Memory B cell (primary cell): ENCODE results near the gene VSX1.

ENCODE experiments used
- ATAC-seq: fragments of 150-1000 bp; cut with Tn5 transposase; 2 replicates; pipeline ENCODE4 v1.10.0; 2021; ENCODE audit warnings: low read depth, mild to moderate bottlenecking, moderate library complexity
- DNase-seq, 2 donors: peaks; one replicate each; pipeline ENCODE4 v3.0.0; 2022; ENCODE audit warnings: low spot score in 2 of 2
- H3K27ac Mint-ChIP-seq: one replicate; pipeline ENCODE4 v1.8.0; 2022; ENCODE audit warnings: mild to moderate bottlenecking, moderate library complexity, mixed read lengths
- H3K27me3 Mint-ChIP-seq: one replicate; pipeline ENCODE4 v1.8.0; 2022; ENCODE audit warnings: mixed read lengths
- H3K36me3 Mint-ChIP-seq: one replicate; pipeline ENCODE4 v1.8.0; 2022; ENCODE audit warnings: mild to moderate bottlenecking, mixed read lengths
- H3K4me1 Mint-ChIP-seq: one replicate; pipeline ENCODE4 v1.8.0; 2022; ENCODE audit warnings: mixed read lengths
- H3K4me3 Mint-ChIP-seq: one replicate; pipeline ENCODE4 v1.8.0; 2022; ENCODE audit warnings: mild to moderate bottlenecking, moderate library complexity, mixed read lengths
- H3K9me3 Mint-ChIP-seq: one replicate; pipeline ENCODE4 v1.8.0; 2022; ENCODE audit warnings: mixed read lengths

The VSX1 gene

GRCh38 chr20:25039697-25040437 lies 42.1 kb downstream of the VSX1 start:
- no peak overlapping the region for H3K4me3 Mint-ChIP-seq
- H3K9me3 Mint-ChIP-seq = no peaks in the 10 kb centered on the region
- H3K36me3 Mint-ChIP-seq = peaks cover 2% of the 10 kb centered on the region
- peak overlapping the region; percentile 47 for H3K27ac Mint-ChIP-seq
- H3K4me1 Mint-ChIP-seq = peaks cover 42% of the 10 kb centered on the region
- H3K27me3 Mint-ChIP-seq = no peaks in the 10 kb centered on the region
- DNase-seq (no peak), ATAC-seq (no peak)

- ATAC-seq (no peak), DNase-seq (no peak)
- H3K27ac Mint-ChIP-seq = peak overlapping the region; percentile 67
- peaks cover 42% of the 10 kb centered on the region for H3K4me1 Mint-ChIP-seq
- no peak overlapping the region for H3K4me3 Mint-ChIP-seq
- H3K27me3 Mint-ChIP-seq = no peaks in the 10 kb centered on the region
- H3K9me3 Mint-ChIP-seq = no peaks in the 10 kb centered on the region
- H3K36me3 Mint-ChIP-seq = peaks cover 2% of the 10 kb centered on the region
Observed at GRCh38 chr20:25038591-25039015, 43.3 kb downstream of the VSX1 start.

- DNase-seq = no peak
- H3K27me3 Mint-ChIP-seq = no peaks in the 10 kb centered on the region
- H3K27ac Mint-ChIP-seq = peak overlapping the region; percentile 67
- no peak for ATAC-seq
- H3K4me3 Mint-ChIP-seq = no peak overlapping the region
- H3K4me1 Mint-ChIP-seq = peaks cover 41% of the 10 kb centered on the region
- peaks cover 1% of the 10 kb centered on the region for H3K36me3 Mint-ChIP-seq
- H3K9me3 Mint-ChIP-seq = no peaks in the 10 kb centered on the region
Observed at GRCh38 chr20:25038103-25038410, 43.9 kb downstream of the VSX1 start.

GRCh38 chr20:25037288-25038102 lies 44.4 kb downstream of the VSX1 start:
- no peaks in the 10 kb centered on the region for H3K9me3 Mint-ChIP-seq
- H3K27me3 Mint-ChIP-seq = no peaks in the 10 kb centered on the region
- DNase-seq (no peak), ATAC-seq (peak; percentile 67)
- H3K4me1 Mint-ChIP-seq = peaks cover 35% of the 10 kb centered on the region
- no peaks in the 10 kb centered on the region for H3K36me3 Mint-ChIP-seq
- H3K4me3 Mint-ChIP-seq = peak overlapping the region; percentile 49
- peak overlapping the region; percentile 67 for H3K27ac Mint-ChIP-seq

GRCh38 chr20:25036331-25036936 lies 45.5 kb downstream of the VSX1 start:
- Mint-ChIP-seq H3K4me1 (peaks cover 33% of the 10 kb centered on the region), H3K27ac (peak overlapping the region; percentile 67), H3K4me3 (peak overlapping the region; percentile 68), H3K36me3 (no peaks in the 10 kb centered on the region), H3K9me3 (no peaks in the 10 kb centered on the region), H3K27me3 (no peaks in the 10 kb centered on the region)
- DNase-seq = no peak
- no peak for ATAC-seq

- Mint-ChIP-seq H3K4me1 (peaks cover 33% of the 10 kb centered on the region), H3K36me3 (no peaks in the 10 kb centered on the region), H3K27me3 (no peaks in the 10 kb centered on the region), H3K4me3 (peak overlapping the region; percentile 68), H3K9me3 (no peaks in the 10 kb centered on the region), H3K27ac (peak overlapping the region; percentile 67)
- ATAC-seq (no peak), DNase-seq (no peak)
Observed at GRCh38 chr20:25035921-25036320, 46.0 kb downstream of the VSX1 start.

GRCh38 chr20:25033924-25034300 lies 48.0 kb downstream of the VSX1 start:
- Mint-ChIP-seq H3K36me3 (peaks cover 12% of the 10 kb centered on the region), H3K9me3 (no peaks in the 10 kb centered on the region), H3K4me1 (peaks cover 42% of the 10 kb centered on the region), H3K27ac (no peak overlapping the region), H3K4me3 (no peak overlapping the region), H3K27me3 (no peaks in the 10 kb centered on the region)
- ATAC-seq (no peak), DNase-seq (no peak)

GRCh38 chr20:25033265-25033923 lies 48.5 kb downstream of the VSX1 start:
- H3K27ac Mint-ChIP-seq = no peak overlapping the region
- H3K4me1 Mint-ChIP-seq = peaks cover 38% of the 10 kb centered on the region
- no peak for DNase-seq

GRCh38 chr20:25032478-25033264 lies 49.3 kb downstream of the VSX1 start:
- Mint-ChIP-seq H3K4me3 (no peak overlapping the region), H3K4me1 (peaks cover 31% of the 10 kb centered on the region), H3K36me3 (peaks cover 15% of the 10 kb centered on the region), H3K27ac (no peak overlapping the region), H3K9me3 (no peaks in the 10 kb centered on the region), H3K27me3 (no peaks in the 10 kb centered on the region)
- ATAC-seq = no peak
- DNase-seq = no peak

More at GRCh38 chr20:25033265-25033923, 48.5 kb downstream of the VSX1 start:
- no peak overlapping the region for H3K4me3 Mint-ChIP-seq
- ATAC-seq = no peak
- H3K27me3 Mint-ChIP-seq = no peaks in the 10 kb centered on the region
- H3K36me3 Mint-ChIP-seq = peaks cover 12% of the 10 kb centered on the region
- no peaks in the 10 kb centered on the region for H3K9me3 Mint-ChIP-seq

GRCh38 chr20:25032065-25032477 lies 49.9 kb downstream of the VSX1 start:
- H3K4me1 Mint-ChIP-seq = peaks cover 31% of the 10 kb centered on the region
- no peak for ATAC-seq
- no peak overlapping the region for H3K27ac Mint-ChIP-seq

GRCh38 chr20:25031241-25031640 lies 50.7 kb downstream of the VSX1 start:
- no peak overlapping the region for H3K27ac Mint-ChIP-seq
- H3K36me3 Mint-ChIP-seq = peaks cover 19% of the 10 kb centered on the region
- H3K9me3 Mint-ChIP-seq = no peaks in the 10 kb centered on the region
- no peak overlapping the region for H3K4me3 Mint-ChIP-seq
- DNase-seq = no peak
- H3K27me3 Mint-ChIP-seq = no peaks in the 10 kb centered on the region
- H3K4me1 Mint-ChIP-seq = peaks cover 24% of the 10 kb centered on the region
- no peak for ATAC-seq

More at GRCh38 chr20:25032065-25032477, 49.9 kb downstream of the VSX1 start:
- H3K27me3 Mint-ChIP-seq = no peaks in the 10 kb centered on the region
- H3K4me3 Mint-ChIP-seq = no peak overlapping the region
- DNase-seq = no peak
- no peaks in the 10 kb centered on the region for H3K9me3 Mint-ChIP-seq
- H3K36me3 Mint-ChIP-seq = peaks cover 19% of the 10 kb centered on the region

- Mint-ChIP-seq H3K36me3 (peaks cover 19% of the 10 kb centered on the region), H3K9me3 (no peaks in the 10 kb centered on the region), H3K4me1 (peaks cover 20% of the 10 kb centered on the region), H3K27me3 (no peaks in the 10 kb centered on the region), H3K27ac (no peak overlapping the region), H3K4me3 (no peak overlapping the region)
- no peak for ATAC-seq
- DNase-seq = no peak
Observed at GRCh38 chr20:25030649-25031207, 51.2 kb downstream of the VSX1 start.

GRCh38 chr20:25030007-25030648 lies 51.8 kb downstream of the VSX1 start:
- peaks cover 19% of the 10 kb centered on the region for H3K36me3 Mint-ChIP-seq
- no peak overlapping the region for H3K27ac Mint-ChIP-seq

More at GRCh38 chr20:25030007-25030648, 51.8 kb downstream of the VSX1 start:
- DNase-seq (no peak), ATAC-seq (no peak)
- H3K4me3 Mint-ChIP-seq = no peak overlapping the region
- H3K9me3 Mint-ChIP-seq = no peaks in the 10 kb centered on the region
- H3K4me1 Mint-ChIP-seq = peaks cover 19% of the 10 kb centered on the region
- H3K27me3 Mint-ChIP-seq = no peaks in the 10 kb centered on the region
